Measurements from ENCODE around the gene ANKRD33B. TPM values are rescaled to one million over a fixed set of nuclear protein-coding genes. Genes with fewer than 3 reads are reported as not detected.
A peak's percentile ranks its signal among the peaks of the same experiment; 100 is the strongest.

ANKRD33B gene
- total RNA-seq, 1 experiment from 2014 or later, result 6.9 TPM

DNA sequence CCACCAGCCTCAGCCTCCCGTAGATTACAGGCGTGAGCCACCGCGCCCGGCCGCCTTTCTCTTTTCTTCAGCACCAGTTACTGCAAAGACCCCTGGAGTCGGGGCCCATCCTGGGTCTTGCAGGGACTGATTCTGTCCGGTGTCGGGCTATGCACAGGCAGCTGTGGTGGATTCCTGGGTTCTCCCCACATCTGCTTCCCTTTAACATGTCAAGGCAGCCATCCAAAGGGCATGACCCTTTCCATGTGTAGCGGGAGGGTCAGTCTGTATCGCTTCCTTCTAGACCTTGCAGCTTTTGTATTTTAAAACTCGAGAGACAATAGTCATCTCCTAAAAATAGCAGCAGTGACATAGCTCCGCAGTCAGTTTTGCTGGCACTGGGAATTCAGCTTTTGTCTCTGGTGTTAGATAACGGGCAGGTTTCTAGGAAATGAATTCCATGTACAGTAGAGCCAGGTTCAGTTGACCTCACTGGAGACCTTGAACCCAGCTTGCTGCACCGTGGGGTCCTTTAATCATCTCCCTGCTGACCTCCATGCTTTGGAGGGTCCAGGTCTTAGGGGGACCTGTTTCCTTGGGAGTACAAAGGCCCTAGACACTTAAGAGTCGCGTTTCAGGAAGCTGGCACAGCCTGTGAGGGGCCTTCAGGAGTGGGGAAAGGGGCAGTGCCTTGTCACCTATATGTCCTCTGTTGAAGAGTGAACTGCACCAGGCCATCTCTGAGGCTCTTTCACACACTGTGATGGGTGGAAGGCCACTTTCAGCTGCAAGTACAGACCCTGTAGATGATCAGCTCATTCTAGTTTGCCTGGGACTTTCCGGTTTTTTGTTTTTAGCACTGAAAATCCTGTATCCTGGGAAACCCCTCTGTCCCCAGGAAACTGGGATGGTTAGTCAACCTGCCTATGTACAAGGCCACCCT, 13.8 kb downstream of the ANKRD33B start:
- Histone ChIP-seq H3K27ac (ENCODE audit: insufficient read length, low read depth, low read length) (no peak overlapping the region), H2BK5ac (ENCODE audit: insufficient read length, low read length) (no peak overlapping the region), H4K91ac (ENCODE audit: insufficient read length, low read depth, low read length) (no peak overlapping the region), H2AFZ (ENCODE audit: low read length) (no peak overlapping the region), H3K4me2 (ENCODE audit: insufficient read depth, insufficient read length, low read length) (no peak overlapping the region), H3K79me2 (ENCODE audit: insufficient read depth, low read length) (no peaks in the 10 kb centered on the region), H2BK15ac (ENCODE audit: low read depth, low read length) (no peak overlapping the region), H2AK5ac (ENCODE audit: insufficient read length, low read length) (no peak overlapping the region), H3K4me1 (ENCODE audit: insufficient read depth, low read length) (peaks cover 3% of the 10 kb centered on the region; the same call in 1 of the 2 replicates), H2BK12ac (ENCODE audit: insufficient read length, low read depth, low read length) (no peak overlapping the region), H3K4ac (ENCODE audit: low read depth, low read length) (no peak overlapping the region), H3K56ac (ENCODE audit: insufficient read length, low read depth, low read length) (no peak overlapping the region), H3K14ac (ENCODE audit: insufficient read depth, low read length) (peak overlapping the region; percentile 40; the same call in 1 of the 2 replicates), H3K18ac (ENCODE audit: insufficient read length, low read depth, low read length) (no peak overlapping the region), H3K23me2 (ENCODE audit: insufficient read length, low read depth, low read length, poor library complexity, severe bottlenecking) (no peaks in the 10 kb centered on the region), H3K27me3 (ENCODE audit: insufficient read depth, low read length) (no peaks in the 10 kb centered on the region), H4K5ac (ENCODE audit: insufficient read length, low read depth, low read length) (no peak overlapping the region), H2BK120ac (ENCODE audit: low read depth, low read length, poor library complexity, severe bottlenecking) (no peak overlapping the region), H2BK20ac (ENCODE audit: low read depth, low read length, poor library complexity, severe bottlenecking) (no peak overlapping the region), H3K79me1 (ENCODE audit: insufficient read depth, low read depth, low read length, poor library complexity, severe bottlenecking) (no peaks in the 10 kb centered on the region), H3K9me3 (ENCODE audit: control insufficient read depth, low read depth, low read length) (no peaks in the 10 kb centered on the region), H4K20me1 (ENCODE audit: control insufficient read depth, insufficient read depth, insufficient read length) (no peaks in the 10 kb centered on the region), H3K9ac (ENCODE audit: extremely low read depth, insufficient read length, low read length) (no peak overlapping the region), H4K8ac (replicated peaks; ENCODE audit: insufficient read length, low read depth, low read length) (no peak overlapping the region), H3T11ph (ENCODE audit: low read length) (no peak overlapping the region), H3K23ac (ENCODE audit: insufficient read length, low read depth, low read length) (no peak overlapping the region)
- no CpG with 5 or more reads among the region's 18 CpGs for WGBS (ENCODE audit: extremely low coverage, insufficient read length, low lambda C conversion rate)
- Mint-ChIP-seq H3K36me3 (ENCODE audit: insufficient read depth in 1 of 3, low read depth in 3 of 3) (no peaks in the 10 kb centered on the region), H3K4me1 (peaks cover 7 to 10% of the 10 kb centered on the region in 2 experiments), H3K27ac (no peak overlapping the region; a peak in 1 of 7 replicates), H3K9me3 (no peaks in the 10 kb centered on the region; a peak in 1 of 5 replicates), H3K27me3 (ENCODE audit: low read depth) (peaks cover 8% of the 10 kb centered on the region), H3K4me3 (no peak overlapping the region)
- TF ChIP-seq, protein P1, sequence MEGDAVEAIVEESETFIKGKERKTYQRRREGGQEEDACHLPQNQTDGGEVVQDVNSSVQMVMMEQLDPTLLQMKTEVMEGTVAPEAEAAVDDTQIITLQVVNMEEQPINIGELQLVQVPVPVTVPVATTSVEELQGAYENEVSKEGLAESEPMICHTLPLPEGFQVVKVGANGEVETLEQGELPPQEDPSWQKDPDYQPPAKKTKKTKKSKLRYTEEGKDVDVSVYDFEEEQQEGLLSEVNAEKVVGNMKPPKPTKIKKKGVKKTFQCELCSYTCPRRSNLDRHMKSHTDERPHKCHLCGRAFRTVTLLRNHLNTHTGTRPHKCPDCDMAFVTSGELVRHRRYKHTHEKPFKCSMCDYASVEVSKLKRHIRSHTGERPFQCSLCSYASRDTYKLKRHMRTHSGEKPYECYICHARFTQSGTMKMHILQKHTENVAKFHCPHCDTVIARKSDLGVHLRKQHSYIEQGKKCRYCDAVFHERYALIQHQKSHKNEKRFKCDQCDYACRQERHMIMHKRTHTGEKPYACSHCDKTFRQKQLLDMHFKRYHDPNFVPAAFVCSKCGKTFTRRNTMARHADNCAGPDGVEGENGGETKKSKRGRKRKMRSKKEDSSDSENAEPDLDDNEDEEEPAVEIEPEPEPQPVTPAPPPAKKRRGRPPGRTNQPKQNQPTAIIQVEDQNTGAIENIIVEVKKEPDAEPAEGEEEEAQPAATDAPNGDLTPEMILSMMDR (conservative IDR thresholded peaks at IDR 0.05), result no peak
- no peak for DNase-seq
